ENCODE measurements around the gene FOXN1.

GRCh38 chr17:28497931-28498330 lies 8.2 kb upstream of the FOXN1 start:
- no peak for TF ChIP-seq JUND (CRISPR knock-in tag; IDR thresholded peaks at IDR 0.05)
- TF ChIP-seq ZNF629 (CRISPR knock-in tag; conservative IDR thresholded peaks at IDR 0.05) = no peak
- TF ChIP-seq, protein P1, sequence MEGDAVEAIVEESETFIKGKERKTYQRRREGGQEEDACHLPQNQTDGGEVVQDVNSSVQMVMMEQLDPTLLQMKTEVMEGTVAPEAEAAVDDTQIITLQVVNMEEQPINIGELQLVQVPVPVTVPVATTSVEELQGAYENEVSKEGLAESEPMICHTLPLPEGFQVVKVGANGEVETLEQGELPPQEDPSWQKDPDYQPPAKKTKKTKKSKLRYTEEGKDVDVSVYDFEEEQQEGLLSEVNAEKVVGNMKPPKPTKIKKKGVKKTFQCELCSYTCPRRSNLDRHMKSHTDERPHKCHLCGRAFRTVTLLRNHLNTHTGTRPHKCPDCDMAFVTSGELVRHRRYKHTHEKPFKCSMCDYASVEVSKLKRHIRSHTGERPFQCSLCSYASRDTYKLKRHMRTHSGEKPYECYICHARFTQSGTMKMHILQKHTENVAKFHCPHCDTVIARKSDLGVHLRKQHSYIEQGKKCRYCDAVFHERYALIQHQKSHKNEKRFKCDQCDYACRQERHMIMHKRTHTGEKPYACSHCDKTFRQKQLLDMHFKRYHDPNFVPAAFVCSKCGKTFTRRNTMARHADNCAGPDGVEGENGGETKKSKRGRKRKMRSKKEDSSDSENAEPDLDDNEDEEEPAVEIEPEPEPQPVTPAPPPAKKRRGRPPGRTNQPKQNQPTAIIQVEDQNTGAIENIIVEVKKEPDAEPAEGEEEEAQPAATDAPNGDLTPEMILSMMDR (CRISPR knock-in tag; IDR thresholded peaks at IDR 0.05) = no peak

Measured in HepG2 (cell line).